HS-5 (cell line): ENCODE measurements around the gene IL17RD.

Source experiments
- DNase-seq: peaks from one replicate; pipeline ENCODE4 v3.0.0-alpha.2; 2012; ENCODE audit warnings: low read depth

IL17RD gene

GRCh38 chr3:57164657-57165573 lies at the start of gene IL17RD:
TSS of gene IL17RD (minus strand) at chr3:57165353. CDS start at chr3:57165286, 67 bp downstream.
- DNase-seq = no peak

GRCh38 chr3:57206423-57206822 lies 41.3 kb upstream of the IL17RD start:
- no peak for DNase-seq

- DNase-seq = no peak
These were observed 34.7 kb upstream of the IL17RD start, which contains the start of gene HESX1 for GRCh38 chr3:57199895-57200297. TSS of gene HESX1 (minus strand) at chr3:57199978. CDS start at chr3:57199918, 60 bp downstream.

GRCh38 chr3:57194641-57195040 lies 29.5 kb upstream of the IL17RD start:
- DNase-seq = no peak

GRCh38 chr3:57192028-57192427 lies 26.9 kb upstream of the IL17RD start:
- no peak for DNase-seq

- no peak for DNase-seq
These were observed 19.4 kb upstream of the IL17RD start for GRCh38 chr3:57184526-57184925.

GRCh38 chr3:57179580-57180410 lies 14.6 kb upstream of the IL17RD start:
- no peak for DNase-seq

- no peak for DNase-seq
These were observed 10.9 kb upstream of the IL17RD start for GRCh38 chr3:57176045-57176444.

- DNase-seq = no peak
These were observed 8.5 kb upstream of the IL17RD start for GRCh38 chr3:57173687-57174086.

- no peak for DNase-seq
These were observed 5.8 kb upstream of the IL17RD start for GRCh38 chr3:57170946-57171345.

GRCh38 chr3:57169872-57170623 lies 4.9 kb upstream of the IL17RD start:
- DNase-seq = no peak

GRCh38 chr3:57169108-57169507 lies 4.0 kb upstream of the IL17RD start:
- DNase-seq = no peak

GRCh38 chr3:57168151-57168550 lies 3.0 kb upstream of the IL17RD start:
- no peak for DNase-seq

GRCh38 chr3:57166660-57167059 lies 1.5 kb upstream of the IL17RD start:
- no peak for DNase-seq

- no peak for DNase-seq
These were observed 488 bp upstream of the IL17RD start for GRCh38 chr3:57165641-57166040.

- no peak for DNase-seq
These were observed 916 bp downstream of the IL17RD start for GRCh38 chr3:57164217-57164656.

GRCh38 chr3:57163751-57164150 lies 1.4 kb downstream of the IL17RD start:
- no peak for DNase-seq

GRCh38 chr3:57161915-57162314 lies 3.2 kb downstream of the IL17RD start:
- no peak for DNase-seq

- DNase-seq = no peak
These were observed 4.2 kb downstream of the IL17RD start for GRCh38 chr3:57160765-57161538.

- no peak for DNase-seq
These were observed 4.9 kb downstream of the IL17RD start for GRCh38 chr3:57160076-57160764.
